GM19324 (cell line): ENCODE data around the gene HNRNPLL.
"Not testable (repeated sequence)": the region's sequence is repeated elsewhere in the genome, so short reads cannot be mapped to it uniquely, and the experiment has no call there.

Experiments
- ATAC-seq: cut with Tn5 transposase; IDR thresholded peaks from one replicate; pipeline ENCODE4 v1.9.1; 2021; ENCODE audit warnings: mild to moderate bottlenecking, moderate library complexity; ENCODE audit not compliant: unreplicated experiment, low FRiP score

The HNRNPLL gene

GRCh38 chr2:38557217-38557616, 45.5 kb downstream of the HNRNPLL start:
- no peak for ATAC-seq

GRCh38 chr2:38556006-38556801, 46.5 kb downstream of the HNRNPLL start:
- no peak for ATAC-seq

DNA sequence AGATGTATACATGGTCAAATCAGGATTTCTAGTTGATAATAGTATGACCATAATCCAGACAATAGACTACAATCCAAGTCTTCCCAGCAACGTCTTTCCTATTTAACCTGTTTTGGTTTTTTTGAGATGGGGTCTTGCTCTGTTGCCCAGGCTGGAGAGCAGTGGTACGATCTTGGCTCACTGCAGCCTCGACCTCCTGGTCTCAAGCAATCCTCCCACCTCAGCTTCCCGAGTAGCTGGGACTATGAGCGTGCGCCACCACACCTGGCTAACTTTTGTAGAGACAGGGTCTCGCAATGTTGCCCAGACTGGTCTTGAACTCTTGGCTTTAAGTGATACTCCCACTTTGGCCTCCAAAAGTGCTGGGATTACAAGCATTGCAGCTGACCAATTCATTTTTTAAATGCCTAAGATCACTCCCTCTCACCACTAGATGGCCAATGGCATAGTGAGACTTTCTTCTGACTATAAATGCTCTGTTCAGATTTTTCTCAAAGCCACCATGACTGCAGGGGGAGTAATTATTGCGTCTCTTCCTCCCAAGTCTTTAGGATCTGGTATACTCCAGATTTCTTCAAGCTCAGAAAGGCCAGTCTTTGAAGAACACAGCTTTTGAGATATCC, 47.6 kb downstream of the HNRNPLL start:
- ATAC-seq = no peak

- ATAC-seq = no peak
Measured at GRCh38 chr2:38553554-38553953, 49.2 kb downstream of the HNRNPLL start.

DNA sequence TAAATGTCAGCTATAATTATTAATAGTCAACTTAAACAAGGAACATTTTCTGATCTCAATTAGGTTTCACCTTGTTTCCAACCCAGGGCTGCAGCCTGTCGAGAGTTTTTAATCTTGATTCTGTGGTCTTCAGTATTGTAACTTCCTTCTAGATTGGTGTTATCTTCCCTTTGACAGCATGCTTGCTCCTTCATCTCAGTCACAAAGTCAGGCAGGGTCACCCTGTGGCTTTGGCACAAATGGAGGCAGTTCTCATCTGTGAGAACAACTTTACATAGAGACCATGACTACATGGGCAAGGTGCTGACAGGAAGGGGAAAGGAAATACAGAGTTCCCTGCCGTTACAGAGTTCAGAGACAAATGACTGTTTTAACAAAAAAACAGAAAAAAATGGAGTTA, 50.5 kb downstream of the HNRNPLL start:
- no peak for ATAC-seq

GRCh38 chr2:38551746-38552145, 51.0 kb downstream of the HNRNPLL start:
- no peak for ATAC-seq

DNA sequence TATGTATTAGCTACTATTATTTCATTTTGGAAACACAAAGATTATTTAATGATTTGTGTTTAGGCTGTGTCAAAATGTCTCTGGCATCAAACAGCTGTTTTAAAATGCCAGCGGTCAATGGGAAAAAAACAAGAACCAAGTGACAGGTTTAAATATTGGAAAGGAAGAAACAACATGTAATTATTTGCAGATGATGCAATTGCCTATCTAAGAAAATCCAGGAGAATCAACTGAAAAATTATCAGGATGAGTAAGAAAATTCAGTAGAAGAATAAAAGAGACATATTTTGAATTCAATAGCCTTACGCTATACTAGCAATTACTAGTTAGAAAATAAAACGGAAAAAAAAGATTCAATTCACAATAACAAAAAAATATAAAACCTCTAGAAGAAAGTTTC, 51.6 kb downstream of the HNRNPLL start:
- ATAC-seq = no peak

DNA sequence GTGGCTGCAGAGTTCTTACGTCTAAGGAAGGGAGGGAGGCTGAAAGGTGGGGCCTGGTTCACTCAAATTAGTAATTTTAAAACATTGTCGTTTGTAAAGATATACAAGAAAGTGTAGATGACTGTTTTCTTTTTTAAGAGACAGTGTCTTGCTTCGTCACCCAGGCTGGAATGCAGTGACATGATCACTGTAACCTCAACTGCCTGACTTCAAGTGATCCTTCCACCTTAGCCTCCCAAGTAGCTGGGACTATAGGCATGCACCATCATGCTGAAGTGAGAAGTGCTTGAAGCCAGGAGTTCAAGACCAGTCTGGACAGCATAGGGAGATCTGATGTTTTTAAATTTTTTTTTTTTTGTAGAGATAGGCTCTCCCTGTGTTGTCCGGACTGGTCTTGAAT, 52.9 kb downstream of the HNRNPLL start:
- ATAC-seq = no peak

DNA sequence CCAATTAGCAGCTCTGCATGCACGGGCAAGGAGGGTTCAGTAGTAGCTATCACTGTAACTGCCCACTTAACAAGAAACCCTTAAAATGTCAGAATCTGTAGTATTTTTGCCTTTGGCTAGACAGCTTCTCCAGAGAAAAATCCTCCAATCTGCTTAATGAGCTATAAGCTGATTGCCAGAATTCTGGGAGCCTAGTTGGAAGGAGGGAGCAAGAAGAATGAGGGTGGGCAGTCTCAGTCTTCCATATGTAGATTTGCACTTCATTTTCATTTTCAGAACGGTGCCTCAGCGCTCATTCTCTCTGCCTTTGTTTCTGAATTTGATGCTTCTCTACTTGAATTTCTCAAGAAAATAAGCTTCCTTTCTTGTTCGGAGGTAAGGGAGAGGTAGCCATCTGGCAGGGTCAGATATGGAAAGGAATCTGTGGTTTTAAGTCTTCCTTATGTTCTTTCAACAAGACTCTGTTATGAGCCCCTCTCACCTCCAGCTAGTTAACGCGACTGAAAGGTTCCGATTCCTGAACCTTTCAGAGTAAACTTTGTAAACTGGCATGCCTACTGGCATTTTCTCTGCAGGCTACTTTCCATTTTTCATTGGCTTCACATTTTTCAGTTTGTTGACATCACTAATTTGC, 53.5 kb downstream of the HNRNPLL start:
- no peak for ATAC-seq

DNA sequence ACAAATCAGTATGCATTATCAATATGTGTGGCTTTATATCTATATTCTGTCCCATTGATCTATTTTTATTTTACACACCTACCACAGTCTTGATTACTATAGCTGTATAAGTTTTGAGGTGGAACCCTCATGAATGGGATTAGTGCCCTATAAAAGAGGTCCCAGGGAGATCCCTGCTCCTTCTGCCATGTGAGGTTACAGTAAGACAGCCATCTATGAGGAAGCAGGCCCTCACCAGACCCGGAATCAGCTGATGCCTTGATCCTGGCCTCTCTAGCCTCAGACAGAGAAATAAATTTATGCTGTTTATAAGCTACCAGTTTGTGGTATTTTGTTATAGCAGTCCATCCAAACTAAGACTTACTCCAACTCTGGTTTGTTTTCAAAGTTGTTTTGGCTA, 54.9 kb downstream of the HNRNPLL start:
- no peak for ATAC-seq

DNA sequence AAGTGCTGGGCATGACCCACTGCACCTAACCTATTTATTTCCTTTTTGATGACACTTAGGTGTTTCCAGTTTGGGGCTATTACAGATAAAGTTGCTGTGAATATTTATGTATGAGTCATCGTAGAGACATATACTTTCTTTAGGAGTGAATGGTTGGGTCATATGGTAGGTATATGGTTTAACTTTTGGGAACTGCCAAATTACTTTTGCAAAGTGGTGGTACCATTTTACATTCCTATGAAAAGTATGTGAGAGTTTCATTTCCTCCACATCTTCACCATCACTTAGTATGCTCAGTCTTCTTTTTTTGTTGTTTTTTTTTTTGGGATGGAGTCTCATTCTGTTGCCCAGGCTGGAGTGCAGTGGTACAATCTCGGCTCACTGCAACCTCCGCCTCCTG, 56.1 kb downstream of the HNRNPLL start:
- no peak for ATAC-seq

DNA sequence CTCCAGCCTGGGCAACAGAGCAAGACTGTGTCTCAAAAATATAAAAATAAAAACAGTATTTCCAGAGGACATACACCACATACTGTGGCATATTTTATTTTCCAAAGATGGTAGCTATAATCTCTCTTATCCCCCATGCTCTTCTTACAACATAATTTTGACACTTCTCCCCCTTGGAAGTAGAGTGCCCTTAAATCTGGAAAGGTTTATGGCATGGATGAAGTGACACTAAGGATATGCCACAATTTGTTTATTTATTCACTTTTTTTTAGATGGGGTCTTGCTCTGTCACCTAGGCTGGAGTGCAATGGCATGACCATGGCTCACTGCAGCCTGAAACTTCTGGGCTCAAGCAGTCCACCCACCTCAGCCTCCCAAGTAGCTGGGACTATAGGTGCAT, 56.7 kb downstream of the HNRNPLL start:
- ATAC-seq = no peak

DNA sequence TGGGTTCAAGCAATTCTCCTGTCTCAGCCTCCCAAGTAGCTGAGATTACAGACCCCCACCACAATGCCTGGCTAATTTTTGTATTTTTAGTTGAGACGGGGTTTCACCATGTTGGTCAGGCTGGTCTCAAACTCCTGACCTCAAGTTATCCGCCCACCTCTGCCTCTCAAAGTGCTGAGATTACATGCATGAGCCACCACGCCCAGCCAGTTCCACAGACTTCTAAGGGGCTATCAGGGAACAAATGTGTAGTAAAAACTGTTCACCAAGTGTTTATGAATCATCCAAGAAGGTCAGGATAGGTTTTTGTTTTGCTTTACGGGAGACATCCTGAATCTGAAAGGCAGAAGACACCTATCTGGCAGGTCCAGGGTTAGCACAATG, 60.5 kb downstream of the HNRNPLL start:
- not testable (repeated sequence) for ATAC-seq

- ATAC-seq = no peak
Measured at GRCh38 chr2:38540580-38541286, 62.0 kb downstream of the HNRNPLL start.

DNA sequence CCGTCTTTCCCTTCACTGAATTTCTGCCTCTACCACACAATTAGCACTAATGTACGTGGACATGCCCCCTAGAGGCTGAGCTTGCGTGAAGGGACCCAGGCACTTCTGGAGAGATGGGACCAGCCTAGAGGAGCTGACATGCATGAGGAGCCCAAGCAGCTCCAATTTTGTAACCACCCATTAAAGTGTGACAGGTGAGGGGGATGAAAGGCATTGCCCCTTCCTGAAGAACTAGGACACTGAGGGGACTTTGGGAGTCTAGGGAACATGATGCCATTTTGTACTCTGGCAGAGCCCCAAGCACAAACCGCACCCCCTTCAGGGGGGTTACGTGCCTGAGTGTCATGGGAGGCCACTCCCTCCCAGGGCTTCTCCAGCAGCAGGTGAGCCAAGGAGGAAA, 63.6 kb downstream of the HNRNPLL start:
- ATAC-seq = no peak

DNA sequence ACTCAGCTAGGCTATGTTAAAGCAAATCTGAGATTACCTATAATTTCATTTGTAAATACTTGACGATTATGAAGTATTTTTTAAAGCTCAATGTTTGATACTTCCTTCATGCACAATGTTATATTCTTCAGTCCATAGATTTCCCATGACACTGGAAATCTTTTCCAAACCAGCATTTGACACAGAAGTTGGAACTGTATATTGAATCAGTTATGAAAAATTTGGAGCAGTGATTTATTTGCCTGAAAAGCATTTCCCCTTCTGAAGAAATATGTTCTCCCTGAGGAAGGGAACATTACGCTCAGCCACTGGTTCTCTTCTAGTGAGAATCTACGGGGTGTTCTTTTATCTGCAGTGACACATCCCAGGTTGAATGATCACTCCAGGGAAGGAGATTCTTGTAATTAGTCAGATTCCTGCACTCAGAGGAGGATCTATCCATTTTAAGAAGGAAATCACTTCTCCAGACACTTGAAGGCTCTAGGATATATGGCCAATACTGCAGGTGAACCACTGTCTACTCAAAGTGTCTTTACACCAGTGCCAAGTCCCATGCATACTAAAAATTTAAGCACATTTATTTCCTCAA, 64.7 kb downstream of the HNRNPLL start:
- ATAC-seq = no peak

DNA sequence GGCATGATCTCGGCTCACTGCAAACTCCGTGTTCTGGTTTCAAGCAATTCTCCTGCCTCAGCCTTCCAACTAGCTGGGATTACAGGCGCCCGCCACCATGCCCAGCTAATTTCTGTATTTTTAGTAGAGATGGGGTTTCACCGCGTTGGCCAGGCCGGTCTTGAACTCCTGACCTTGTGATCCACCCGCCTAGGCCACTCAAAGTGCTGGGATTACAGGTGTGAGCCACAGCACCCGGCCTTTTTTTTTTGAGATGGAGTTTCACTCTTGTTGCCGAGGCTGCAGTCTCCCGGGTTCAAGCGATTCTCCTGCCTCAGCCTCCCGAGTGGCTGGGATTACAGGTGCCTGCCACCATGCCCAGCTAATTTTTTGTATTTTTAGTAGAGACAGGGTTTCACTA, 65.4 kb downstream of the HNRNPLL start:
- ATAC-seq = not testable (repeated sequence)

GRCh38 chr2:38535744-38536506, 66.8 kb downstream of the HNRNPLL start:
- ATAC-seq = peak; percentile 41

DNA sequence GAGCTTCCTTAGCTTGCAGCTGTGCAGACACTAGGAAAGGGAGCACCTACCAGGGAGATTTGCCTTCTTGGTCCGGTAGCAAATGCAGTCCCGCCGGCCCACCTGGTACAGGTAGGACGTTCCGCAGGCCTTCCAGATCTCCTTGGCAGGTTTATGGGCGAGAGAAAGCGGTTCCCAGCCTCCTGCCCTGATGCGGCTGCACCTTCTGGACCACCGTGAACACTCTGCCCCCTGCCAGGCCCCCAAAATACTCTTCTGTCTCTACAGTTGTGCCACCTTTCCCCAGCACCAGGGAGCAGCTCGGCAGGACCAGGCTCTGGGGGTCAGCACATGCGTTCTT, 67.4 kb downstream of the HNRNPLL start:
- ATAC-seq = no peak

GRCh38 chr2:38534746-38535403, 67.9 kb downstream of the HNRNPLL start:
- ATAC-seq = no peak
